Stimulated activated CD4-positive, alpha-beta T cell treated with anti-CD3 and anti-CD28 coated beads, Interleukin-4, amount 100 ng/mL, for 4 hours (primary cell): ENCODE results near the gene SERTAD1.
"Not testable (repeated sequence)": the region's sequence is repeated elsewhere in the genome, so short reads cannot be mapped to it uniquely, and the experiment has no call there.

Experiments used
- DNase-seq, 2 experiments: peaks; one replicate each; pipeline ENCODE4 v3.0.0-alpha.2; 2020

The SERTAD1 gene

GRCh38 chr19:40420766-40421765 lies 4.7 kb downstream of the SERTAD1 start:
- peak; percentile 63 to 67 for DNase-seq

DNA sequence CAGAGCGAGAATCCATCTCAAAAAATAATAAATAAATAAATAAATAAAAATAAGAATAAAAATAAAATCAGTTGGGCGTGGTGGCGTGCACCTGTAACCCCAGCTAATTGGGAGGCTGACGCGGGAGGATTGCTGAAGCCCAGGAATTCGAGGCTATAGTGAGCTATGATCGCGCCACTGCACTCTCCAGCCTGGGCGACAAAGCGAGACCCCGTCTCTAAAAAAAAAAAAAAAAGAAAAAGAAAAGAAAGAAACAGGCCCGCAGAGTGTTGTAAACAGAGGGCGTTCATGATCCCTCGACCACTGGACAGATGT lies 5.4 kb downstream of the SERTAD1 start:
- DNase-seq, result no peak

DNA sequence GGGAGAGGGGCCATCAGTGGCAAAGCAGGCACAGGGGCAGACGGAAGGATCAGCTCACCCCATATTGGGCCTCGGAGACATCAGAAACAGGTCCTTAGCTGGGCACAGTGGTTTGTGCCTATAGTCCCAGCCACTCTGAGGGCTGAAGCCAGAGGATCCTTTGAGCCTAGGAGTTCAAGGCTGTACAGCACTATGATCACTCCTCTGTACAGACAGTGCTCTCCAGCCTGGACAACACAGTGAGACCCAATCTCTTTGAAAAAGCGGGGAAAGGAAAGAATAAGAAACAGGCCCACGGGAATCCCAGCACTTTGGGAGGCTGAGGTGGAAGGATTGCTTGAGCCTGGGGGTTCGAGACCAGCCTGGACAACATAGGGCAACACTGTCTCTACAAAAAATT lies 6.0 kb downstream of the SERTAD1 start:
- no peak for DNase-seq

GRCh38 chr19:40419066-40419612 lies 6.7 kb downstream of the SERTAD1 start:
- DNase-seq, result no peak

- no peak for DNase-seq
Observed at GRCh38 chr19:40418040-40418439, 7.8 kb downstream of the SERTAD1 start.

GRCh38 chr19:40417643-40417981 lies 8.2 kb downstream of the SERTAD1 start:
- no peak for DNase-seq

- no peak for DNase-seq
Observed at GRCh38 chr19:40416918-40417642, 8.7 kb downstream of the SERTAD1 start.

DNA sequence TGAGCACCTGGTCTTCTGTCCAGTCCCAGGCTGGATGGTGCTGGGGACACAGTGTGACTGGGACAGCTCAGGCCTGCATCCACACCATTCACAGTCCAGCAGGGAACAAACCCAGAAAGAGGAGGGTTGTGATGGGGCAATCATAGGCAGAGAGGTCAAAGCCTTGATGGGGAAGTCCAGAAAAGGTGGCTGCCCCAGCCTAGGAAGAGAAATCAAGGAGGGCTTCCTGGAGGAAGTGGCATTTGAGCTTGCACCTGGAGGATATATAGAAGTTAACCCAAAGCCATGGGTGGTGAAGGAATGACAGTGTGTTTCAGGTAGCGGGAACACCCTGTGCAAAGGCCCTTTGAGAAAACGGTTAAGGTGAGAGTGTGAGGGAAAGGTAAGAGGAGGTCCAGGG lies 10.0 kb downstream of the SERTAD1 start:
- DNase-seq, result no peak

GRCh38 chr19:40414542-40415535 lies 11.0 kb downstream of the SERTAD1 start:
- DNase-seq, result no peak

- no peak for DNase-seq
Observed at GRCh38 chr19:40413291-40413845, 12.4 kb downstream of the SERTAD1 start, which contains the start of gene PRX. PRX (minus strand) TSS chr19:40413378; CDS start chr19:40407932, 5,446 bp downstream.

GRCh38 chr19:40412866-40413265 lies 12.9 kb downstream of the SERTAD1 start:
- no peak for DNase-seq

GRCh38 chr19:40411958-40412499 lies 13.8 kb downstream of the SERTAD1 start:
- DNase-seq, result no peak

DNA sequence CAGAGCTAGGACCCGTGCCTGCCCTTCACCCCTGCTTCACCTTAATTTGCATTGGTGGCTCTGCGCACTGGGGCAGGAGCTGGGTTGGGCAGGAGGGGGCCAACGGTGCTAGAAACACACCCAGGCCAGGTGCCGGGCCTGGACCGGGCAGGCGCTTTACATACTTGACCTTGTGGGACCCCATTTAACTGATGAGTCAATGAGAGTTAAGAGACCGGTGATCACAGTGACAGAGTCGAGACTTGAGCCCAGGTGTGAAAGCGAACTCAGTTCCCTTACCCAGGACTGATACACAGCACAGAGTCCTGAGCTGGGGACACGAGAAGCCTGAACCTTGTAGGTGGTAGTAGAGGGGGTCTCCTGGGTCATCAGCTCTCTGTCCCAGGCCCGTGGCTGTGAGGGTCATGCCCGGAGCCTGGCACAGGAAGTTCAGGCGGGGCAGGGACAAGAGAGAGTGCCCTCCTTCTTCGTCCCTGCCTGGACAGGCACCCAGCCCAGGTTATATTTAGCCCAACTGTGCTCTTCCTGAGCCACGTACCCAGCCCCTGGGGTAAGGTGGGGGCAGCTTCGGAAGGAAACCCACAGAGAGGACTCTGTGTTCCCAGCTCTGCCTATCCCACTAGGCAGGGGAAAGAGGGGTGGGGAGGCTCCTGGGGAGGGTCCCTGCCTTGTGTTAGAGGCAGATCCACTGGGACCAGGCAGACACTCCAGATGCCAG lies 14.5 kb downstream of the SERTAD1 start:
- DNase-seq, result no peak

- DNase-seq, result no peak
Observed at GRCh38 chr19:40410030-40410389, 15.8 kb downstream of the SERTAD1 start.

DNA sequence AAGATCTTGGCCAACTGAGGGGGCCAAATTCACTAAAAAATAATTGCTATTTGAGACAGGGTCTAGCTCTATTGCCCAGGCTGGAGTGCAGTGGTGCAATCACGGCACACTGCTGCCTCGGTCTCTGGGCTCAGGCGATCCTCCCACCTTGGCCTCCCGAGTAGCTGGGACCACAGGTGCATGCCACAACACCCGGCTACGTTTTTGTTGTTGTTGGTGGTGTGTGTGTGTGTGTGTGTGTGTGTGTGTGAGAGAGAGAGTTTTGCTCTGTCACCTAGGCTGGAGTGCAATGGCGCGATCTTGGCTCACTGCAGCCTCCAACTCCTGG lies 17.2 kb downstream of the SERTAD1 start:
- DNase-seq, result not testable (repeated sequence)

- no peak for DNase-seq
Observed at GRCh38 chr19:40407714-40408597, 17.8 kb downstream of the SERTAD1 start.

DNA sequence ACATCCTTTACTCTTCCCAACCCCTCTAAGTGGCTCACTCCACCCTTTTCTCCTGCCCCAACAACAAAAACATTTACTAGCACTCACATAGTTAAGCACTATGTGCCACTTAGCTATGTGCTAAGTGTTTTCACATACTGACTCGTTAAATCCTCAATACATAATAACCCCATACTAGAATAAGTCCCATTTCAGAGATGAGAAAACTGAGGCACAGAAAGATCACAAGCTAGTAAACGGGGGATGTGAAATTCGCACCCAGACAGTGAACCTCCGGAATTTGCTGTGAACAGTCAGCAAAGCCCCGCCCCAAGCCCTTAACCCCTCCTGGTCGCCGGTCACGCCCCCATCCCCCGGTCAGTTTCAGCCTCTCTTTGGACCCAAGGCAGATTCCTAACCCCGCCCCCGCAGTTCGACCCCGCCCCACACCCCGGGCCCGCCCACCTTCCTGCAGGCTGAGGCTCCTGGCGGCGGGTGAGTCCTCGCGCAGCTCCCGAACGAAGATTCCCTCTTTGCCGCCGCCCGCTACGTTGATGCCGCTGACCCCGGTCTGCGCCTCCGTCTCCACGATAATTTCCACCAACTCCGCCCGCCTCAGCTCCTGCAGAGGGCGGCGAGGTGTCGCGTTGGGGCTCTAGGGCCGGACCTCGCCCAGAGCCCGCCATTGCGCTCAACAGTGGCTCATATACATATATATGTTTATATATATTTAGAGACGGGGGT lies 22.4 kb downstream of the SERTAD1 start:
- DNase-seq, result peak; percentile 60 to 74

GRCh38 chr19:40400559-40400958 lies 25.2 kb downstream of the SERTAD1 start:
- no peak for DNase-seq

DNA sequence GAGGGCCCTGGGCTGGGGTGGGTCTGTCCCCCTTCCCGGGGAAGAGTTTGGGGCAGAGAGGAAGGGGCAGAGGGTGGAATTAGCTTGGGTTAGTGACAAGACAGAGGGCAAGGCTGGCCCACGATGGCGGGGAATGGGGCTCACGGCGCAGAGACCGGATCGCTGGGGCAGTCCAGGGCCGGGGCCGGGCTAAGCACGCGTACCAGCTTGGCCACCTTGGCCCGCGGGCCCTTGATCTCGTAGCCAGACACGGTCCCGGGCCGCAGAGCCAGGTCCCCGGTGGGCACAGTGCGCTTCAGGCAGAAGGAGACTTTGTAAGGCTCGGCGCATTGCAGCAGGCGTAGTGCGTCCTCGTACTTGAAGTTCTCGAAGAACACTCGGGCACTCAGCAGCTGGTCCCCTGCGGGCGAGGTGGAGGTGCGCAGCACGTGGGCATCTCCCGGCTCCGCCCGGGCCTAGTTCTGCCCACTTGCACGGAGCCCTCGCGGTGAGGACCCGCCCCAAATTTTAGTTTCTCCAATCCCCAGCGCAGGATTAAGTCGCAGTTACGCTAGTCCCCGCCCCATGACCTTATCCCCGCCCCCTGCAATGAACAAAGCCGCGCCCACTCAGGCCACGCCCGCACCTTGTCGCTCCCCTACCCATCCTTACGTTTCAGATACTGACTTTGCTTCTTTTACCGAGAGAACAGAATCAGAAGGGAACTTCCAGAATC lies 27.2 kb downstream of the SERTAD1 start:
- DNase-seq, result peak; percentile 63 to 74
